Erythroblast (primary cell): ENCODE measurements around the gene CSF3R.

ENCODE experiments used
- DNase-seq, 2 experiments: peaks; one replicate each; lab custom pipeline; 2025; lab: John Stamatoyannopoulos, UW
- GATA1 ChIP-seq: IDR thresholded peaks from 2 replicates; pipeline ENCODE4 v1.6.1; 2011; ENCODE audit warnings: low read depth, mild to moderate bottlenecking, control low read depth, low read length, moderate library complexity
- POLR2A ChIP-seq: IDR thresholded peaks from 2 replicates; pipeline ENCODE4 v1.6.1; 2011; ENCODE audit warnings: mild to moderate bottlenecking, low read length

CSF3R gene

DNA sequence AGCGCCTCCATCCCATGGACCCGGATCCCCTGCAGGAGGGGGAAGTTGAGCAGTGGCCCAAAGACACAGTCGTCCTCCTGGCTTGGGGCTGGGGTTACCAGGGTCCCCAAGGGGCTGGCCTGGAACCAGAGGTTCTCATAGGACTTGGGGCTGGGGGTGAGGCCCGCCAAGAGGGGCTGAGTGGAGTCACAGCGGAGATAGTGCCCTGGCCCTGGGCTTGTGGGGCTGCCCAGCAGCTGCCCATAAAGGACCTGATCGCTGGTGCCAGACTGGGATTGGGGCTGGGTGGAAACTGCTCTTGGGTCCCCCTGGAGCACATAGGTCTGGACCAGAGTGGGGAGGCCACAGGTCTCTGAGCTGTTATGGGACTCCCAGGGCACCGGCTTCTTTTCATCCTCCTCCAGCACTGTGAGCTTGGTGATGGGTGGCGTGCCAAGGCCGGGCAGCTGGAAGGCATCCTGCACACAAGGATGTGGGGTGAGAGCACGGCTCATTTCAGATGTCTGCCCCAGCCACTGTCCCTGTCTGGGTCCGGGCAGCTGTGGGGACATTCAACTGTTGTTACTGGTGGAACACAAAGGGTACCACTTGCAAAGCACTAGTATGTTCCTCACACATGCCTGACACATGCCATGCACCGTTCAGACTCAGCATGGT lies 16.2 kb downstream of the CSF3R start:
- DNase-seq, result no peak
- TF ChIP-seq POLR2A, result no peak
- no peak for TF ChIP-seq GATA1

DNA sequence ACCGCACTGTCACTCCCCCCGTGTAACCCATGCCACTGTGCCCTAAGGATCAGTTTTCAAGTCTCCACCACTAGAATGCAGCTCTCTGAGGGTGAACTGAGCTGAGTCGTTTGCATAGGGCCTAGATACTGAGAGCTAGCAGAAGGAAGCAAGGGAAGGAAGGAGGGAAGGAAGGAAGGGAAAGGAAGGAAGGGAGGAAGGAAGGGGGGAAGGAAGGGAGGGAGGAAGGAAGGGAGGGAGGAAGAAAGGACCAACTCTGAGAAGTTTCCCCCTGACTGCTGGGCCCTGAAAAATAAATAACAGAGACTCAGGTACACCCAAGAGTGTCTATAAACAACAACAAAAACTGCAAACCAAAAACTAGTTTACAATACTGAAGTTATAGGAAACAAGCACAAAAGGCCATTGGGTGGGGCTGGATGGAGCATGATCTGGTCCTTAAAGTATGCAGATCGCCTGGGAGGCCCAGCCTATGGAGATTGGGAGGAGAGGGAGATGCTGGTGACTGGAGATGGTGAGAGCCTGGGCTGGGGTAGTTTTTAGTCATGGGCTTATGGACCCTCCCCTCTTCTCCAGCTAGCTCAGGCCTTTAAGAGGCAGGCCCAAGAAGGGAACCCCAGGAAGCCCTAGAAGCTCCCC lies 16.9 kb downstream of the CSF3R start:
- no peak for DNase-seq
- TF ChIP-seq POLR2A (no peak), GATA1 (no peak)

DNA sequence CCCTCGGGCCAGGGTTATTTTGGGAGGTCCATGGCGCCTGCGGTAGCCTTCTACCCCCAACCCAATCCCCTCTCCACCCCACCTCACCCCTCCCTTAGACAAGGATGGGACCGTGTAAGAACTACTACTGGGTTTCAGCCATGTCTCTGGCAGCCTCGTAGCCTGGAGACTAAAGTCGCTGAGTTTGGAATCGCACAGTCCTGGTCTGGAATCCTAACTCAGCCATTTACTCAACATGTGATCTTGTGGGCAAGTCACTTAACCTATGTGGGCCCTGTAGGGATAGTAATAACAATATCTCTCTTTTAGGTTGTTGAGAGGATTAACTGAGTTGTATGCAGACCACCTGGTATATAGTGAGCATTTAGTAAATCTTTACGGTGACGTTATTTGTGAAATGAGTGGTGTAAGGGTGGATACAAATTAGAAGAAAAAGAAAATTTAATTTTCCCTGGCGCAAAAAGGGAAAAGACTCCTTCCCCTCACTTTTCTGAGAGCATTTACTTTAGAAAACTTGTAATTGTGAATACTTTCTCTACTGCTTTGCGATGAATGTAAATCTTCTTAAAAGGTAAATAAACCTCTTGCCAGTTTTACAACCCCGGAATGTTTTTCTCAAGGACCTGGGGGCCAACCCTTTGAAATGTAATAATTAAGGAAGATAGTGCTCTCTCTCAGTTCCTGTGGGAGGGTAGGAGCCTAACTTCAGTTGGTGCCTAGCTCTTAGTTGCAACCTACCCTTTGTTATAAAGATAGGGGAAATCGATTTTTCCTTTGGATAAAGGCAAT lies 17.9 kb downstream of the CSF3R start:
- DNase-seq, result no peak

DNA sequence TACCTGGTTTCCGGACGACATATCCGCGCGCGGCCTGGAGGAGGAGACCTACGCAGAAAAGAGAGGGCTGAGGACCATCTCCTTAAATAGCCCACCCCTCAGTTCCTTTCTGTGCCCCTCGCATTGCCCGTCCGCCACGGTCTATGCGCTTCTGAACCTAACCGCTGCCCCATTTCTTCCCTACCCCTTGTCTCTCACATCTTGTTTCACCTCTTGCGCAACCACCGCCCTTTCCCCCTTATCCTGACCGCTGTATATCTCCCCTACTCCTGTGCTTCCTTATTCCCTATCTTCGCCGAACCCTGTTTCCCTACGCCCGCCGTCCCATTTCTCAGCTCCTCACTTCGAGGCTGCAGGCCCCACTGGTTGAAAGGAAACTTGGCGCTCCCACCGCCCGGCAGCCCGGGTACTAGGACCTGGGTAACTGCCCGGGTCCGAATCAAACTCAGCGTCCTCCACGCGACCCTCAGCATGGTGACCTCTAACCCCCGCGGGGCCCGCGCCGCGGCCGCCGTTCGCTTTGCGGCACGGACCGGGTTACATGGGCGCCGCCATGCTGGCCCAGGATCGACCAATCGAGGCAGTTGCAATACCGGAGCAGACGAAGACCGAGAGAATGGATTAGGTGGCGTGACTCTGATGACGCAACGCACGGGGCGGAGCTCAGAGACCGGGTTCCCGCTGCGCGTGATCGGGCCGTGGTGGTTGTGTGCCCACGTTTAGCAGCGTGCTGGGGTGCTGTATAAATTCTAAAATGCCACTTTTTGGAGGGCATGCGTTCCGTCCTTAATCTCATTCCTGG lies 18.7 kb downstream of the CSF3R start, which contains the start of gene MRPS15:
Gene MRPS15, minus strand, starts transcription at position 582 of the 802 bp plus-strand sequence. Its CDS starts 109 bp downstream, at position 473.
- peak; percentile 96 to 97 for DNase-seq
- TF ChIP-seq GATA1 (no peak), POLR2A (peak; percentile 94)

More for the DNA sequence above, 17.9 kb downstream of the CSF3R start:
- peak; percentile 66 for TF ChIP-seq POLR2A
- TF ChIP-seq GATA1, result no peak

DNA sequence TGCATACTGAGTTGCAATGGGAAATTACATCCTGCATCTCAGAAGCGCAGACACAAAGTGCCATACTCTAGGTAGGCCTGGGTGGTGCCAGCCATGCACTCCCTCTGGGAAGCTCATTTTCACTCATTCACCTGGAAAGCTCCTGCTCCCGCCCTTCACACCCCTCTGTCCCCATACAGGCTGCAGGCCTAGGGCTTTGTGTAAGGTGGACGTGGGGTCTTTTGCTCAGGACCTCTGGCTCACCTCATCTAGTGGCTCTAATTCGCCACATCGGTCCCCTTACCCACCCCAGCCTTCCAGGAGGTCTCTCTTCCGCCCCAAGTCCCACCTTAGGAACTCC lies 19.3 kb downstream of the CSF3R start:
- DNase-seq, result peak in 1 of 2 experiments; percentile 36
- TF ChIP-seq GATA1 (no peak), POLR2A (no peak)

DNA sequence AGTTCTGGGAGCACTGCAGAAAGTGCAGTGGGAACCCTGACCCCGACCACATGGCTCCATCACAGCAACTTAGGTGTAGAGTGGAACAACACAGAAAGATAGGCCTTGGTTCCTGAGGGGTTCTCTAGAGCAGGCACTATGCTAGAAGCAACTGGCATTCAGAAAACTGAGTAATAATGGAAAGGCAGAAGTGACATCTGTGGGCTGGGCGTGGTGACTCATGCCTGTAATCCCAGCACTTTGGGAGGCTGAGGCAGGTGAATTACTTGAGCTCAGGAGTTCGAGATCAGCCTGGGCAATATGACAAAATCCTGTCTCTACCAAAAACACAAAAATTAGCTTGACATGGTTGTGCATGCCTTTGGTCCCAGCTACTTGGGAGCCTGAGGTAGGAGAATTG lies 23.8 kb downstream of the CSF3R start:
- TF ChIP-seq GATA1 (no peak), POLR2A (no peak)
- peak in 1 of 2 experiments; percentile 16 for DNase-seq

DNA sequence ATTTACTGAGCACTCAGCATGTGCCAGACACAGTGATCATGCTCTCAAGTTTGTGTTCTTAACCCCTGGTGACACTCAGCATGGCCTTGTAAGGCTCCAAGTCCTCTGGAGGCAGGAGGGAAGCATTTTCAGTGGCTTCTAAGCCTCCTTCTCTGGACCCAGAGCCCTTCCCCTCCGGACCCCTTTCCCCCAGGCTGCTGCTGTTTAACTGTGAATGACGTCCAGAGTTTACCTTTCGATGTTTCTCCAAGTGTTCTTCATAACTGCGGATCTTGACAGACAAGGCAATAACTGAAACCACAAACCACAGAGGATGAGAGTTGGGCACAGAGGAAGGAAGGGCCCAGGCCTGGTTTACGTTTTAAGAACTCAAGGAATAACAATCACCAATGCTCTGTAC lies 25.0 kb downstream of the CSF3R start:
- DNase-seq, result no peak
- TF ChIP-seq POLR2A, result no peak

DNA sequence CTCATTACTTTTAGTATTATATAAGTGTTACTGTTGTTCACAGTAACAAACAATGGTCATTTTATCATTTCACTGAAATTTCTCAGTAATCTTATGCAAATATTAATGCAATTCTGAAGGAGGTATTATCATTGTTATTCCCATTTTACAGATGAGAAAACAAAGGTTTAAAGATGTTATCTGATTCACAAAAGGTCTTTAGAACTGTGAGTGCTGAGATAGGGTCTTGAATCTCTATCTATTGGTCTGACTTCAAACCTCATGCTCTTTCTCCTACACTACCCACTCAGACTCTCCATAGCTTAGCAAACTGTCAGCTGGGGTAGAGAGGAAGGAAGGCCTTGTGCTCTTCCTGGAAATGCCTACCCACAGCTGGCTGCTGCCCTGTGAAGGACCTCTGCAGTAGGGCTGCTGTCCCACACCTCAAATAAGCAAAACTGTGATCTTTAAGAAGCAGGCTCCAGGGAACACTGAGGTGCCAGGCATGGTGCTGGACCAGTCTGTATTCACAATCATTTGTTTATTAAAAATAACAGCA lies 26.3 kb downstream of the CSF3R start:
- DNase-seq, result no peak
- no peak for TF ChIP-seq GATA1
- no peak for TF ChIP-seq POLR2A

DNA sequence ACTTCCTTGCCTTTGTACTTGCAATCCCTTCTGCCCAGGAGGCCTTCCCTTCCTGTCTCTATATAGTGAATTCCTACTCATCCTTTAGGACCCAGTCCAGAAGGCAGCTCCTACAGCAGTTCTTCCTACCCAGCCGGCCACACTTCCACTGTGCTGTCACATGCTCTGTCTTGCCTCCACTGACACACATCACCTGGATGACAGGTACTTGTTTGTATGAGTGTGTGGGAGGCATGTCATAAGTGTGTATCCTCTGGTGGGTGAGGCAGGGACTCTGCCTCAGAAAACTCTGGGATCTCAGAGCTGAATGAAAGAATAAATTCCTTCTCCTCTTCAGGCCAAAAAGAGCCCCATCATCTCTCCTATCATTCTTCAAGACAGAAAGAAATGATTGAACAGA lies 27.3 kb downstream of the CSF3R start:
- TF ChIP-seq POLR2A, result no peak
- no peak for TF ChIP-seq GATA1

DNA sequence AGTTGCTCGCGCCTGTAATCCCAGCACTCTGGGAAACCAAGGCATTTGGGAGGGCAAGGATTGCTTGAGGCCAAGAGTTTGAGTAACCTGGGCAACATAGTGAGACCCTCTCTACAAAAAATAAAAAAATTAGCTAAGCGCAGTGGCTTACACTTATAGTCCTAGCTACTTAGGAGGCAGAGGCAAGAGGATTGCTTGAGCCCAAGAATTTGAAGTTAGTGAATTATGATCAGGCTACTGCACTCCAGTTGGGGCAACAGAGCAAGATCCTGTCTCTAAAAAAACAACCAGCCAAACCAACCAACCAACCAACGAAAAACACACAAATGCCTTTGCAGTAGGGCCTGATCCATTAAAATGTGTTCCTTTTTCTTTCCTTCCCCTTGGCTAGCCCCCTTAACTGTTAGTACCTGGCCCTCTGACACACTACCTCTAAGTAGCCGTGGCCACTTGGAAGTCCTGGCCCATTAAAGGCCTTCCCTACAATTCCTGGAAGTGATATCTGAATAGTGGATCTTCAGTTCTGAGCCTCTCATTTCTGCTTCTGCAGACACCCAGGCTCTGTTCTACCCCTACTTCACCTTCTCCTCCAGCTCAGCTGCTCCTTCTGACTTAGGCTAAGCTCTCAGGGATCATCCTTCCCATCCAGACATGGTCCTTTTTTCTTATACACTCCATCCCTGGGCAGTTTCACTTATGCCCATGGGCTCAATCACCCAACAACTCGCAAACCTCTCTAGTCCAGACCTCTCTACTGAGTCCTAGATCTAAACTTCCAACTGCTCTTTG lies 28.9 kb downstream of the CSF3R start:
- DNase-seq, result no peak
- no peak for TF ChIP-seq GATA1

More for the DNA sequence above, 27.3 kb downstream of the CSF3R start:
- no peak for DNase-seq

DNA sequence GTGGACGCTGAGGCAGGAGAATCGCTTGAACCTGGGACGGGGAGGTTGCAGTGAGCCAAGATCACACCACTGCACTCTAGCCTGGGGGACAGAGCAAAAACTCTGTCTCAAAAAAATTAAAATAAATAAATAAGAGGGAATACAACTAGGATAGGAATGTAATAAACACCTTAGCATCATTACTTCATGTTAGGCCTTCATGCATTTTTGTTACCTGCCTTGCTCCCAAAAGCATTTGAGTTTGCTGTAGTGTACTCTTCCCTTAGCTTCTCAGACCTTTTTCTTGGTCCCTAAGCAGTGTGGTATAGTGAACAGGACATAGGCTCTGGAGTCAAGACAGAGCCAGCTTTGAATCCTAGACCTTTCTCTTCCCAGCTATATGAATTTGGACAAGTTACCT lies 29.7 kb downstream of the CSF3R start:
- DNase-seq, result no peak
- TF ChIP-seq GATA1 (no peak), POLR2A (no peak)

DNA sequence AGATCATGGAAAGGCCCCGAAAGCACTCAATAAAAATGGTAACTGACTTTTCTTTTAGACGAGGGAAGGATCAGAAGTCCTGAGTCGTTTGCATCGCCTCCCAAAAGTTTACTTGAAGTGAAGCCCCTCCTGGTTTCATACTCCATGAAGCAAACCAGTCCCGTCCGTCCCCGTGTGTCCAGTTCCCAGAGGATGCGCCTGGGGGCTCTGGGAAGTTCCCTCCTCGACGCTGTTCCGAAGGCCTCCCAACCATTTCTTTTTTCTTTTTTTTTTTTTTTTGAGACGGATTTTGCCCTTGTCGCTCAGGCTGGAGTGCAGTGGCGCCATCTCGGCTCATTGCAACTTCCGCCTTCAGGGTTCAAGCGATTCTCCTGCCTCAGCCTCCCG lies 31.8 kb downstream of the CSF3R start:
- TF ChIP-seq GATA1, result no peak
- no peak for DNase-seq
